ENCODE measurements around the gene C14orf119. TPM values are rescaled to one million over a fixed set of nuclear protein-coding genes. Genes with fewer than 3 reads are reported as not detected.

Gene C14orf119
- total RNA-seq, 2 donors from 2014 or later, result 47.0 to 53.8 TPM

GRCh38 chr14:23057757-23058653 is 37.3 kb upstream of the C14orf119 start:
- peak; percentile 82 to 92 for DNase-seq
- peak; percentile 80 for ATAC-seq
- intact Hi-C loops (cut with DNase I, micrococcal nuclease), result loop anchor here (2.0 to 5.0 kb wide), 2 partner anchors 71 kb away; no protein-coding TSS in a partner anchor

DNA sequence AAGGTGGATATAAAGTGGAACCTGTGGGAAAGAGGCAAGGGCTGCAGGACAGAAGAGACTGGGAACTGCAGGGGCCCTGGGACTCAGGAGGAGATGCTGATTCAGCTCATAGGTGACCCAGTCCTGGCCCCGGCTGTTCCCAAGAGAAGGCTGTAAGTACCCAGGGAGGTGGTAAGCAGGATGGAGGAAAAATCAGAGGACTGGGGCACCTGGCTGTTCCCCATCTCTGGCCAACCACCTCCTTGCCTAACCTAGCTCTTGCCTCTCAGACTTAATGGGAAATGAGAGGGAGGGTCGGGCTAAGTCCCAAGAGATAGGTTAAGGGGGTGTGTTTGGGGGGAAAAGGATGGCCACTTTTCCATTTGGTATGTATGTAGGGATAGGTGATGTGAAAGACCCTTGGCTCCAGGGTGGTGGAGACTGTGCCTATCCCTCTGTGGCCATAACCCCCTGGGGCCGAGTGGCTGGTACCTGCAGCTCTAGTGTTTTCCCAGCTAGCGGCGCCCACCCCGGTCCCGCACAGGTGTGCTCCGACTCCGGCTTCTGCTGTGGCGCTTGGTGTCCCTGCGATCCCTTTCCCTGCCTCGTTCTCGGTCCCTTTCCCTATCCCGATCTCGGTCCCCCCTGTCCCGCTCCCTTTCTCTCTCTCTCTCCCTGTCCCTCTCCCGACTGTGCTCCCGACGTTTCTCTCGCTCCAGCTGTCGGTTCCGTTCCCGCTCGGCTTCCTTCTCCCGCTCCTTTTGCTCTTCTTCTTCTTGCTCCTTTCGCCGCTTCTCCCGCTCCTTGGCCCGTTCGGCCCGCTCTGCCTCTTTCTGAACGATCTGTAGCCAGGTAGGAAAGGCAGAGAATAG is 36.4 kb upstream of the C14orf119 start:
- intact Hi-C loops (cut with DNase I, micrococcal nuclease), result loop anchor here in 1 of 2 donors (5.0 kb wide), 1 partner anchor 72 kb away; no protein-coding TSS in a partner anchor
- no peak for ATAC-seq
- no peak for DNase-seq

- intact Hi-C loops (cut with DNase I, micrococcal nuclease), result no loop called here
- ATAC-seq, result no peak
- DNase-seq, result no peak
Measured at GRCh38 chr14:23060536-23061260, 34.6 kb upstream of the C14orf119 start.

GRCh38 chr14:23062002-23062401 is 33.3 kb upstream of the C14orf119 start:
- DNase-seq (no peak), ATAC-seq (no peak)
- intact Hi-C loops (cut with DNase I, micrococcal nuclease), result no loop called here

DNA sequence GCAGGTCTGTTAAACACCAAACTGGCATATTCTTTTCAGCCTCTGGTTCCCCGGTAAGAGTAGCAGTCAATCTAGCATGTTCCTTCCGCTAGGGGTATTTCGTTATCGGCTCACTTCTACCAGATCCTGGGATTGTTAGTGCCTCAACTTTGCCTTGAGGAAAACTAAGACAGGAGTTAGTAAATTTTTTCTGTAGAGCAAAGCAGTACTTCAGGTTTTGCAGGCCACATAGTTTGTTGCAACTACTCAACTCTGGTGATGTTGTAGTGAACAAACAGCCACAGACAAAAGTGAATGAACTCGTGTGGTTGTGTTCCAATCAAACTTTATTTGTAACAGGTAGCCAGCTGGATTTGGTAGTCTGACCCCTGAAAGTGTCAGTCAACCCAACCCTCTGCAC is 31.7 kb upstream of the C14orf119 start:
- intact Hi-C loops (cut with DNase I, micrococcal nuclease), result no loop called here

GRCh38 chr14:23066368-23066767 is 28.9 kb upstream of the C14orf119 start:
- DNase-seq, result no peak

More for the DNA sequence above, 31.7 kb upstream of the C14orf119 start:
- DNase-seq (no peak), ATAC-seq (no peak)

DNA sequence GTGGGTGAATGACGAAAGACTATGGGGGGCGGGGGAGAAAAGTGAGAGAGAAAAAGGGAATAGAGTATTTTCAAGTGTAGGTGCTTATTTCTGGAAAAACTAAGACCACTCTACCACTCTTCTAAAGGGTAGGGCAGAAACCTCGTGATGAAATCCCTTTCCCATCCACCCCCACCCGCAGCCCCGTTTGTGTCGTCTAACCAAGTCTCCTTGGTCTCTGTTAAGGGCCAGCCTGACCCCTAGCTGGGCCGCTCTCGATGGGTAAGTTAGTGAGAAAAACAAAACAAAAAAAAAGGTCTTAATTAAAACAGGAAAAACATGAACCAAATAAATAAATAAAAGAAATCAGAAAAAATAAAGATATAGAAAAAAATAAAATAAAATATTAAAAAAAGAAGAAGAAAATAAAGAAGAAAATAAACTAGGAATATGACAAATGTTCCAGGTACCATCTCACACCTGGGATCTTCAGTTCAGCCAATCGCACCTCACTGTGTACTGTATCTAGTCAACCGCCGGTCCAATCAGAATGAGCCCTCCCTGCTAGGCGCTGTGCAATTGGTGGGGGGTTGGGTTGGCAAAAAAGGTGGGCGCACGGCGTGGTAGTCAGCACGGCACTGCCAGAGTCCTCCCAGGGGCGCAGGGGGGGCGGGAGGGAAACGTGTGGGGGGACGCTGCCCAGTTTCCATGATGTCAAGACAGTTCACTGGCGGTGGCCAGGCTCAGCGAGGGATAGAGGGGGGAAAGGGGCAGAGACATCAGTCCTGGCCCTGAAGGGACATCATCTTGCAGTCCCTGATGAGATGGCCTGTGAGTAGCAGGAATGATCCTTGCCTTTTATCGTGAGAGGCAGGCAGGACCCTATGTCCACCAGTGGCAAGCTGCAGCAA is 28.2 kb upstream of the C14orf119 start:
- DNase-seq (no peak), ATAC-seq (no peak)
- intact Hi-C loops (cut with DNase I, micrococcal nuclease), result no loop called here

More at GRCh38 chr14:23066368-23066767, 28.9 kb upstream of the C14orf119 start:
- ATAC-seq, result no peak
- intact Hi-C loops (cut with DNase I, micrococcal nuclease), result no loop called here

- no peak for DNase-seq
- intact Hi-C loops (cut with DNase I, micrococcal nuclease), result no loop called here
- no peak for ATAC-seq
Measured at GRCh38 chr14:23067847-23068788, 27.2 kb upstream of the C14orf119 start.

DNA sequence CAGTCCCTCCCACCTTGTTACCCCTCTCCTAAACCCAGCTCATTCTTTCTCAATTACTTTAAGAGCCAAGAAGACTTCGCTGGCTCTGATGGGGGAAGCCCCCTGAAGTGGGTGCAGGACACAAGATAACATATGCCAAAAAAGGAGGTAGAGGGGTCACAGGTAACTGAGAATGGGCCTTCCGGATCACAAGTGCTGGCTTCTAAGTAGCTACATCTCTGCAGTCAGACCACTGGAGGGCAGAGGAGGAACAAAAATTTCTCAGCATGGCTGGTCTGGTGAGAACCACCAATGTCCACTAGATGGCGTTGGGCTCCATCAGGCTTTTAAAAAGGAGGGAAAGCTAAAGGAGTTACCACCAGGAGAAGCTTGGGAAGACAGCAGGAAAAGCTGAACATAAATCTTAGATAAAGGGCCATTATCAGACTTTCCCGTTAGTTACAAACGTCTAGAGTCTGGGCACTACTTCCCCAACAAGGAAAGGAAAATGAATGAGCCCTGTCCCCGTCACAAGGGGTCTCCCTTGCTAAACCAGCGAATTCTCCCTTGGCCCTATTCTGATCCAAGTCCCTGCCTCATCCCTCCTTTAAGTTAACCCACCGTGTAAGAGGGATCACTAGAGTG is 26.4 kb upstream of the C14orf119 start:
- ATAC-seq (peak; percentile 67), DNase-seq (peak; percentile 74 to 79)
- intact Hi-C loops (cut with DNase I, micrococcal nuclease), result no loop called here

DNA sequence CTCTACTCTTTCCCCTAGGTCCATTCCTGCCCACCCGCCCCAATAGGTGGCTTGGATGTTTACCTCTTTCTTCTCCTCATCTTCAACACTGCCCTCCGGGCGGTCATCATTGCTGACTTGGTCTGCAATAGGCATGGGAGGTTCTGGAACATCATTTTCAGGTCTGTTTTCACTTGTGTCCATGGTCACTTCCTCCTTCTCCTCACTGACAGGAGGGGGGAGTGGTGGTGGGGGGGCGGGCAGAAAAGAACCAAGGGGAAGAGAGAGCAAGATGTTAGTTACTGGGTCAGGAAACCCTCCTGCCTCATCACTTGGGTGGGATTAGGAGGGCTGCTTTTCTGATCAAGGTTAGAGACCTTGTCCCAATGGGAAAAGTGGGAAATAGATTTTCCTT is 25.9 kb upstream of the C14orf119 start:
- no peak for ATAC-seq
- no peak for DNase-seq
- intact Hi-C loops (cut with DNase I, micrococcal nuclease), result no loop called here

DNA sequence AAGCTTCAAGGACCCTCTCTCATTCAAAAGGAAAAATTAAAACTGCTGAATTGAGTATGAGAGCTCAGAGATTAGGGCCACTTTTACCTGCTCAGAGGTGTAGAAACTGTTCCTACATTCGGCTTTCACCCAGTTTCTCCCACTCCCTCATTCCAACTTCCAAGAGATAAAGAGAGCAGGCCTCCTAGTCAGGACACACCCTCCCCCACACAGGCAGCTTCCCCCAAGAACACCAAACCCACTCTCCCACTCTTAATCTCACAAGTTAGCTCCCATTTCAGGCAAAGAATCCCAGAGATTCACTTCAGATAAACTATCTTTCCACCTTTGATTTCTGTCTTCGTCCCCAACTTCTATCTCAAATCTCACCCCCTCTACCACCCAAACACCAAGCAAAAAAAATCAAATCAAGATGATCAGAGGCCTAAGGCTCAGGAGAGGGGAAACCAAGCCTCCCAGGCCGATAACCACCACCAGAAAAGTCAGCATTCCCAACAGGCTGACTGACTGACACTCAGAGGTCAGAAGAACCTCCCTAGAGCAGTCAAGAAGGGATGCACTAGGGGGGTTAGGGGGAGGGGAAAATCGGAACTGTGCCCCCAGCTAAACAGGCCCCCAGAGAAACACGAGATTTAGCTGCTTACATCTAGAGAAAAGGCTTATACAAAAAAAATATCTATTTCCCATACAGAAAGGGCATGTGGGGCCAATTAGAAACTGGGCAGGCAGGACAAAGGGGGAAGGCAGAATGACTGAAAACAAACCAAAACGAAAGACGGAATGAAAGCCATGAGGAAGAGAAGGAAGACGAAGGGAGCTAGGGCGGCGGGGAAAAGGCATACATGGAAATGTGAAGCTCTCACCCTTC is 24.8 kb upstream of the C14orf119 start:
- DNase-seq (no peak), ATAC-seq (no peak)
- intact Hi-C loops (cut with DNase I, micrococcal nuclease), result no loop called here

DNA sequence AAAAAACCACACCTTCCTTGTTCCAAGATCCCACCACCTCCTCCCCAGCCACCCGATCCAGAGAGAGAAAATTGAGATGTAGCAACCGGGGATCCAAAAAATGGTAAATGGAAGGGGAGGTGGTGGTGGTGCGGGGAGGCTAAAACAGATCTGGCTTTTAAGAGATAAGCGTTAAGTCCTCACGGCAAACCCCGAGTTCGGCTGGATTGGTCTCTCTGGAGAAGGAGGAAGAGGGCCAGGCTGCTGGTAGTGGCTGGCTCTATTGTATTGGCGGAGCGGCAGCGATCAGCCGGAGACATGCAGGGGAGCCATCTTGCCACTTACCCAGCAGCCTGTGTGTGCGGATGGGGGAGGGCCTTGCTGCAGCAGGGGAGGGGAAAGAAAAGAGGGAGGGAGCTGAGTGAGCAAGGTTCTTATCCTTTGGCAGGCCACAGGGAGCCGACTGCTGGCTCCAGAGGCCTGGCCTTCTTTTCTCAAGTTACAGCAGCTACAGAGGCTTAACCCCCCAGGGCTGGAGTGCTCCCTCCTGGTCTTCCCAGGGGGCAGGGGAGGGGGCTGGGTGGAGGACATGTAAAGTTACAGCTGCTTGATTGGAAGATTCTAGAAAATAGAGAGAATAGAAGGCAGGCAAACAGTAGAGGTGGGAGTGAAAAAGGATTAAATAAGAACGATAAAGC is 23.9 kb upstream of the C14orf119 start:
- intact Hi-C loops (cut with DNase I, micrococcal nuclease), result no loop called here
- DNase-seq (peak; percentile 81 to 89), ATAC-seq (peak; percentile 88)

DNA sequence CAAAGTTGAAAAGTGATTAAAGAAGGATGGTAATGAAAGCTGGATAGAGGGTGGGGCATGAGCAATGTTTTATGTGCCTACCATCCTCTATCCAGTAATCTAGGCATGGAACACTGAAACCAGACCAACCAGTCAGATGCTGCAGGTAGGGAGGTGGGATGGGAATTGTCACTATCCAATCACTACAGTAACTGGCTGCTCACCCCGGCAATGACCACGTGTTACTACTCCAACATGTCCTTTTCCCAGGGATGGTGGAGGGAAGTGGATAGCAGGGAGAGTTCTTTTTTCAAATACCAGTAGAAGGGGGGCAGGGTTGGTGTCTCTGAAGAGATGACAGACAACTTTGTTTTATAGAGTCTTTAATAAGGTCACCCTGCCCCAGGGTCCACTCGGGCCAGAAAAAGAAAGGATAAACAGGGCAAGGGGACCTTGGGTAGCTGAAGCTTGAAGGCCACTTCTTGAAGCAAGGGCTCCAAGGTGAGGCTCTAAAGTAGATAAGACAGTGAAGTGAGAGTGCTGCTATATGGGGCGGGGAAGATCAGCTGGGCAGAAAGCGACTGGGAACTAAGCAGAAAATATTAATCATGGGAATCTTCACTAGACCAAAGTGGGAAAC is 23.3 kb upstream of the C14orf119 start:
- intact Hi-C loops (cut with DNase I, micrococcal nuclease), result no loop called here
- ATAC-seq, result peak; percentile 58
- DNase-seq, result peak in 1 of 2 donors; percentile 47

- ATAC-seq (no peak), DNase-seq (no peak)
Measured at GRCh38 chr14:23074906-23075305, 20.4 kb upstream of the C14orf119 start.

More at GRCh38 chr14:23074906-23075305, 20.4 kb upstream of the C14orf119 start:
- intact Hi-C loops (cut with DNase I, micrococcal nuclease), result no loop called here
